Dendritic cell treated with granulocyte-macrophage colony-stimulating factor and Interleukin-4, amounts not matched to agents 40 ng/mL and 50 ng/mL, for 4 days (primary cell): Measurements from ENCODE around the gene HSPA4L.

Experiments
- H3K27ac Mint-ChIP-seq: one replicate; pipeline ENCODE4 v1.8.0; 2022; ENCODE audit warnings: mild to moderate bottlenecking, mixed read lengths
- H3K27me3 Mint-ChIP-seq: one replicate; pipeline ENCODE4 v1.8.0; 2022; ENCODE audit warnings: mild to moderate bottlenecking, mixed read lengths
- H3K36me3 Mint-ChIP-seq: one replicate; pipeline ENCODE4 v1.8.0; 2022; ENCODE audit warnings: low read depth, mixed read lengths
- H3K4me1 Mint-ChIP-seq: one replicate; pipeline ENCODE4 v1.8.0; 2022; ENCODE audit warnings: low read depth, mixed read lengths
- H3K4me3 Mint-ChIP-seq: one replicate; pipeline ENCODE4 v1.8.0; 2022; ENCODE audit warnings: mild to moderate bottlenecking, moderate library complexity, mixed read lengths
- H3K9me3 Mint-ChIP-seq: one replicate; pipeline ENCODE4 v1.8.0; 2022; ENCODE audit warnings: mixed read lengths
- intact Hi-C: fragments of 100-400 bp; cut with micrococcal nuclease; formaldehyde crosslinking; loops from one replicate; pipeline ENCODE4 v1.15.0; 2022

The HSPA4L gene

GRCh38 chr4:127810551-127810950 is 28.4 kb downstream of the HSPA4L start:
- H3K36me3 Mint-ChIP-seq = no peaks in the 10 kb centered on the region
- no peaks in the 10 kb centered on the region for H3K9me3 Mint-ChIP-seq
- H3K27me3 Mint-ChIP-seq = no peaks in the 10 kb centered on the region
- no peak overlapping the region for H3K4me3 Mint-ChIP-seq
- H3K4me1 Mint-ChIP-seq = no peaks in the 10 kb centered on the region
- intact Hi-C loops = no loop called here
- H3K27ac Mint-ChIP-seq = no peak overlapping the region

- intact Hi-C loops = no loop called here
- H3K9me3 Mint-ChIP-seq = no peaks in the 10 kb centered on the region
- no peak overlapping the region for H3K27ac Mint-ChIP-seq
- H3K27me3 Mint-ChIP-seq = no peaks in the 10 kb centered on the region
- H3K4me3 Mint-ChIP-seq = no peak overlapping the region
- H3K4me1 Mint-ChIP-seq = no peaks in the 10 kb centered on the region
- H3K36me3 Mint-ChIP-seq = no peaks in the 10 kb centered on the region
Measured at GRCh38 chr4:127822430-127822829, 40.3 kb downstream of the HSPA4L start.

DNA sequence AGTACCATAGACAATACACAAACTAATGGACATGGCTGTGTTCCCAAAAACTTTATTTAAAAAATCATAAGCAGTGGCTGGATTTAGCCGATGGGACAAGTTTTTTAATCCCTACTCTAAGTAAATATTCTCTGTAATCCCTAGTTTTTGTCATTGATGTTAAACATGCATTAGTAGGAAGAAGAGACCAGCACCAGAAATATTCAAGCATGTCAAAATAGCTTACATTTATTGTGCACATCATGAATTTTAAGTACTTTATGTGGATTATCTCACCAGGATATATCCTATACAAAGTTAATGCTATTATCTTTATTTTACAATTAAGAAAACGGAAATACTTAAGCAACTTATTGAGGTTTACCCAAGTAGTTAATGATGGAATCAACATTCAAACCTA is 46.0 kb downstream of the HSPA4L start:
- Mint-ChIP-seq H3K4me1 (peaks cover 7% of the 10 kb centered on the region), H3K27me3 (no peaks in the 10 kb centered on the region), H3K36me3 (no peaks in the 10 kb centered on the region), H3K4me3 (no peak overlapping the region), H3K27ac (no peak overlapping the region), H3K9me3 (no peaks in the 10 kb centered on the region)
- intact Hi-C loops = no loop called here

GRCh38 chr4:127829014-127829413 is 46.9 kb downstream of the HSPA4L start:
- Mint-ChIP-seq H3K36me3 (no peaks in the 10 kb centered on the region), H3K4me1 (peaks cover 7% of the 10 kb centered on the region), H3K27ac (no peak overlapping the region), H3K27me3 (no peaks in the 10 kb centered on the region), H3K9me3 (no peaks in the 10 kb centered on the region), H3K4me3 (no peak overlapping the region)
- intact Hi-C loops = no loop called here

GRCh38 chr4:127832585-127832984 is 50.5 kb downstream of the HSPA4L start:
- no peaks in the 10 kb centered on the region for H3K9me3 Mint-ChIP-seq
- intact Hi-C loops = no loop called here
- H3K27me3 Mint-ChIP-seq = no peaks in the 10 kb centered on the region
- no peak overlapping the region for H3K27ac Mint-ChIP-seq
- H3K4me1 Mint-ChIP-seq = peaks cover 7% of the 10 kb centered on the region
- H3K4me3 Mint-ChIP-seq = no peak overlapping the region
- H3K36me3 Mint-ChIP-seq = no peaks in the 10 kb centered on the region

GRCh38 chr4:127843704-127844600 is 61.8 kb downstream of the HSPA4L start:
- Mint-ChIP-seq H3K27me3 (no peaks in the 10 kb centered on the region), H3K9me3 (peaks cover 36% of the 10 kb centered on the region), H3K4me3 (no peak overlapping the region), H3K27ac (no peak overlapping the region), H3K36me3 (peaks cover 12% of the 10 kb centered on the region), H3K4me1 (no peaks in the 10 kb centered on the region)
- intact Hi-C loops = no loop called here

DNA sequence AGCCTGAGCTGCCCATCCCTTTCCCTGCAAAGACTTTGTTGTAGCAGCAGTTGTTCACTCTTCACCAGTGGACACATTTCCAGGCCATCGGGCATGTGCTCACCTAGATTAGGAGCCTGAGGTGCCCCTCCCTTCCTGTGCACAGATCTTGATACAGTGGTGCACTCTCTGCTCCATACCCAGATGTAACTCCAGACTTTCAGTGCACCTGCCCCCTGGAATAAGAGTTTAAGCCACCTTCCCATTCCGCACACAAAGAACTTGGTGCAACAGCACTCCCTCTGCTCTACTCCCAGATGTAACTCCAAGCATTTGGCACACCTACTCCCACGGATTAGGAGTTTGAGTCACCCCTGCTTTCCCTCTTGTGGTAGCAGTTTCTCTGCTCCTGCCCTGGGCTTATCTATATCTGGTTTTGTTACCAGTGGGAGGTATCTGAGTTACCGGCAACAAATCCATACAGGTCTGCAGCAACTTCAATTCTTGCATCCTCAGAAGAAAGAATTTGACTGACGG is 62.5 kb downstream of the HSPA4L start:
- intact Hi-C loops = no loop called here
- Mint-ChIP-seq H3K36me3 (peaks cover 12% of the 10 kb centered on the region), H3K27me3 (no peaks in the 10 kb centered on the region), H3K4me3 (no peak overlapping the region), H3K9me3 (peaks cover 43% of the 10 kb centered on the region), H3K4me1 (no peaks in the 10 kb centered on the region), H3K27ac (no peak overlapping the region)

DNA sequence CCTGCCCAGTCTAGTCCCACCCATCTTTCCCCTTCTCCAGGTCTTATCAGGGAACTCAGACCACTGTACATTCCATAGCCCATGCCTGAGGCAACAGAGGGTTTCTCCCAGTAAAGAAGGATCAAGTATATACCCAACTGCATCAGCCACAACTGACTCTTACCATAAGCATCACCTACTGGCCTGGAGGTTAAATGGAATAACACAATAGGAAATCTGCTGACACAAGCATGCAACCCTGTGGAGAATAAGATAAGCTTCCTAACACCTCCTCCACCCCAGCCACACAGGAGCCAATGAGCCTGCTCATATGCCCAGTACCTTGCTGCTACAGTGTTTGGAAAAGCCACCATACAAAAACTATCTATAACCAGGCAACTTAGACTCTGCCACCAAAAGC is 63.9 kb downstream of the HSPA4L start:
- no peaks in the 10 kb centered on the region for H3K27me3 Mint-ChIP-seq
- no peak overlapping the region for H3K27ac Mint-ChIP-seq
- peaks cover 18% of the 10 kb centered on the region for H3K36me3 Mint-ChIP-seq
- intact Hi-C loops = no loop called here
- no peaks in the 10 kb centered on the region for H3K4me1 Mint-ChIP-seq
- no peak overlapping the region for H3K4me3 Mint-ChIP-seq
- H3K9me3 Mint-ChIP-seq = peaks cover 57% of the 10 kb centered on the region

DNA sequence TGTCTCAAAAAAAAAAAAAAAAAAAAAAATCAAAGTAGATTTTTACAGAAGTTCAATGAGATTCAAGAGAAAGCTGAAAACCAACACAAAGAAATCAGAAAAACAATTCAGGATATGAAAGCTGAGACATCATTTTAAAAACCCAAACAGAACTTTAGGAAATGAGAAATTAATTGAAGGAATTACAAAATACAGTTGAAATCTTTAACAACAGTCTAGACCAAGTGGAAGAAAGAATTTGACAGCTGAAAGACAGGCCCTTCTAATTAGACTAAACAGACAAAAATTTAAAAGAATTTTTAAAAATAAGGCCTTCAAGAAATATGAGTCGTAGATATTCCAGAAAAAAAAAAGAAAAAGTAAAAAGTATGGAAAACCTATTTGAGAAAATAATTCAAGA is 64.6 kb downstream of the HSPA4L start:
- no peaks in the 10 kb centered on the region for H3K4me1 Mint-ChIP-seq

DNA sequence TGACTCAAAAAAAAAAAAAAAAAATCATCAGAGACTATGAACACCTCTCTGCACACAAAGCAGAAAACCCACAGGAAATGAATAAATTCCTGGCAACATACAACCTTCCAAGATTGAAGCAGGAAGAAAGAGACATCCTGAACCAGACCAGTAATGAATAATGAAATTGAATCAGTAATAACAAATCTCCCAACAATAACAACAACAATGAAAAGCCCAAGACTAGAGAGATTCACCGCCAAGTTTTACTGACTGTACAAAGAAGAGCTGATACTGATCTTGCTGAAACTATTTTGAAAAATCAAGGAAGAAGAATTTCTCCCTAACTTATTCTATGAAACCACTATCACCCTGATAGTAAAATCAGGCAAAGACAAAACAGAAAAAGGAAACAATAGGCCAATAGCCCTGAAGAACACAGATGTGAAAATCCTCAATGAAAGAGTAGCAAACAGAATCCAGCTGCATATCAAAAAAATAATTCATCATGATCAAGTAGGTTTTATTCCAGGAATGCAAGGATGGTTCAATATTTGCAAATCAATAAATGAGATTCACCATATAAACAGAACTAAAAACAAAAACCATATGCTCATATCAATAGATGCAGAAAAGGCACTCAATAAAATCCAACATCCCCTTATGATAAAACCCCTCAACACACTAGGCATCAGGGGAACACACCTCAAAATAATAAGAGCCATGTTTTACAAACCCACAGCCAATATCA is 67.5 kb downstream of the HSPA4L start:
- intact Hi-C loops = no loop called here
- Mint-ChIP-seq H3K27ac (no peak overlapping the region), H3K9me3 (peaks cover 85% of the 10 kb centered on the region), H3K36me3 (peaks cover 18% of the 10 kb centered on the region), H3K27me3 (no peaks in the 10 kb centered on the region), H3K4me3 (no peak overlapping the region), H3K4me1 (no peaks in the 10 kb centered on the region)

More for the DNA sequence above, 64.6 kb downstream of the HSPA4L start:
- intact Hi-C loops = no loop called here
- Mint-ChIP-seq H3K27ac (no peak overlapping the region), H3K27me3 (no peaks in the 10 kb centered on the region), H3K4me3 (no peak overlapping the region), H3K9me3 (peaks cover 64% of the 10 kb centered on the region), H3K36me3 (peaks cover 18% of the 10 kb centered on the region)

- peaks cover 18% of the 10 kb centered on the region for H3K36me3 Mint-ChIP-seq
- H3K4me3 Mint-ChIP-seq = no peak overlapping the region
- intact Hi-C loops = no loop called here
- H3K27me3 Mint-ChIP-seq = no peaks in the 10 kb centered on the region
- H3K27ac Mint-ChIP-seq = no peak overlapping the region
- H3K4me1 Mint-ChIP-seq = peaks cover 7% of the 10 kb centered on the region
- H3K9me3 Mint-ChIP-seq = peaks cover 61% of the 10 kb centered on the region
Measured at GRCh38 chr4:127852661-127853060, 70.5 kb downstream of the HSPA4L start.

- Mint-ChIP-seq H3K4me1 (peaks cover 7% of the 10 kb centered on the region), H3K27me3 (no peaks in the 10 kb centered on the region), H3K9me3 (peaks cover 61% of the 10 kb centered on the region), H3K4me3 (no peak overlapping the region), H3K36me3 (peaks cover 10% of the 10 kb centered on the region), H3K27ac (no peak overlapping the region)
- intact Hi-C loops = no loop called here
Measured at GRCh38 chr4:127856196-127856812, 74.2 kb downstream of the HSPA4L start.

DNA sequence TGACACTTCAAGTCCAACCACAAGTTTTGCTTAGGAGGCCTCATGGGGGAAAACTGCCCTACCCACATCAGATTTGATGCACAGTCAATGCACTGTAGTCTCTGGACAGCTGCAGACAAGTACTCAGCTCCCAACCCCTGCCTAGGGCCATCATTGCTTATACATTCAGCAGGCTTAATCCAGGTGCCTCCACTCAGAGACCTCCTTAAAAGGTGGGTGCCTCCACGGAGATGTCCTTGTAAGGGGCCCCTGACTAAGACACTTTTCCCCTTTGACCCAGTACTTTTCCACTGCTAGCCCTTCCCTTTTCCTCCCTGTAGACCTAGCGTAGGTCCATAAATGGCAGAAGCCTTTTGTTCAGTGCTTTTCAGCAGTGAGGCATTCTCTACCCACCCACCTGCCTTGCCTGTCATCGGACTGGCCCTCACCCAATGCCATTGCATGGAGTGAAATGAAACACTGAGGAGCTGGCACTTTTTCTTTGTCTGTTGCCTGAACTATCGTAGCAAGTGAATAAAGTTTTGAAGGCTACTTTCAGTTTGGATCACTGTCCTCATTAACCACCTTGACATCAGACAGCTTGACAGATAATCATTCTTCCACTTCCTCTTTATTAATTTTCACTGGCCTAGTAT is 74.8 kb downstream of the HSPA4L start:
- Mint-ChIP-seq H3K4me3 (no peak overlapping the region), H3K9me3 (peaks cover 60% of the 10 kb centered on the region), H3K36me3 (peaks cover 10% of the 10 kb centered on the region), H3K4me1 (peaks cover 7% of the 10 kb centered on the region), H3K27me3 (no peaks in the 10 kb centered on the region), H3K27ac (no peak overlapping the region)
- intact Hi-C loops = no loop called here
